ENCODE data around the gene GCN1.

- TF ChIP-seq CTCF (IDR thresholded peaks at IDR 0.05; ENCODE audit: control extremely low read depth in 1 of 3, insufficient read depth in 1 of 3, low read depth in 1 of 3, low read length in 3 of 3) (no peak), EP300 (IDR thresholded peaks at IDR 0.05; ENCODE audit: borderline replicate concordance in 1 of 2, low read depth in 2 of 2, low read length in 2 of 2) (no peak), PHF8 (conservative IDR thresholded peaks at IDR 0.05; ENCODE audit: low read depth, low read length) (no peak), RFX5 (IDR thresholded peaks at IDR 0.05; ENCODE audit: borderline replicate concordance, low read depth, low read length) (no peak), FOSL1 (IDR thresholded peaks at IDR 0.05; ENCODE audit: insufficient read depth, low read depth, low read length) (no peak), BRCA1 (IDR thresholded peaks at IDR 0.05; ENCODE audit: low read depth, low read length) (no peak), MAFK (IDR thresholded peaks at IDR 0.05; ENCODE audit: low read depth, low read length) (no peak), EZH2 (IDR thresholded peaks at IDR 0.05; ENCODE audit: low read depth, low read length, severe bottlenecking) (no peak), ATF3 (IDR thresholded peaks at IDR 0.05; ENCODE audit: insufficient read depth, low read depth, low read length) (no peak), E2F6 (IDR thresholded peaks at IDR 0.05) (no peak)
These were observed 64.5 kb downstream of the GCN1 start for GRCh38 chr12:120130011-120130410.

All from H1 (cell line).